Measurements from ENCODE around the gene ILRUN. TPM values are rescaled to one million over a fixed set of nuclear protein-coding genes. Genes with fewer than 3 reads are reported as not detected.
A peak's percentile ranks its signal among the peaks of the same experiment; 100 is the strongest.

The ILRUN gene
- total RNA-seq, 4 donors from 2014 or later: 77.5 to 84.1 (median 80.1) TPM

- TF ChIP-seq, protein P1, sequence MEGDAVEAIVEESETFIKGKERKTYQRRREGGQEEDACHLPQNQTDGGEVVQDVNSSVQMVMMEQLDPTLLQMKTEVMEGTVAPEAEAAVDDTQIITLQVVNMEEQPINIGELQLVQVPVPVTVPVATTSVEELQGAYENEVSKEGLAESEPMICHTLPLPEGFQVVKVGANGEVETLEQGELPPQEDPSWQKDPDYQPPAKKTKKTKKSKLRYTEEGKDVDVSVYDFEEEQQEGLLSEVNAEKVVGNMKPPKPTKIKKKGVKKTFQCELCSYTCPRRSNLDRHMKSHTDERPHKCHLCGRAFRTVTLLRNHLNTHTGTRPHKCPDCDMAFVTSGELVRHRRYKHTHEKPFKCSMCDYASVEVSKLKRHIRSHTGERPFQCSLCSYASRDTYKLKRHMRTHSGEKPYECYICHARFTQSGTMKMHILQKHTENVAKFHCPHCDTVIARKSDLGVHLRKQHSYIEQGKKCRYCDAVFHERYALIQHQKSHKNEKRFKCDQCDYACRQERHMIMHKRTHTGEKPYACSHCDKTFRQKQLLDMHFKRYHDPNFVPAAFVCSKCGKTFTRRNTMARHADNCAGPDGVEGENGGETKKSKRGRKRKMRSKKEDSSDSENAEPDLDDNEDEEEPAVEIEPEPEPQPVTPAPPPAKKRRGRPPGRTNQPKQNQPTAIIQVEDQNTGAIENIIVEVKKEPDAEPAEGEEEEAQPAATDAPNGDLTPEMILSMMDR (IDR thresholded peaks at IDR 0.05): no peak
- no peak for DNase-seq (ENCODE audit: low spot score)
- peak; percentile 24 for ATAC-seq (ENCODE audit: low FRiP score)
Observed at GRCh38 chr6:34696189-34696738, 303 bp downstream of the ILRUN start.

DNA sequence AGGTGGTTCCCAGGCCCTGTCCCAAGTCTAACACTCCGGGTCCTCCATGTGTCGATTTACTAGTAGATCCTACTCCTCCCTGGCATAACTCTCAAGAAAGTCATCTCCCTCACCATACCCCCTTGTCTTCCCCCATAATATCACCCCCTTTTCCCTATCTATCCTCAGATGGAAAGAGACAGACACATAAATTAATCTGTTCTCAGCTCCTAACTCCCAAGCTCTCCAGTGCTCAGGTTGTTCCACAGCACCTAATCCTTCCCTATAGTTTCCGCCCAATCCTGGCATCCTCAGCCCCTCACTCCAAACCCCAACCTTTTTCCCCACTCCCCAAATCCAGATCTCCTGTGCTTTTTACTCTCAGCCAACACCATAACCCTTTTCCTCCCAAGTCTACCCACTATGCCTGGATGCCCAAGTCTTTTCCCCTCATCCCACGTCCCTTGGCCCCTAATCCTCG lies 808 bp downstream of the ILRUN start:
- DNase-seq (ENCODE audit: low spot score) (no peak), ATAC-seq (ENCODE audit: low FRiP score) (no peak)
- TF ChIP-seq, protein P1 (IDR thresholded peaks at IDR 0.05): no peak

DNA sequence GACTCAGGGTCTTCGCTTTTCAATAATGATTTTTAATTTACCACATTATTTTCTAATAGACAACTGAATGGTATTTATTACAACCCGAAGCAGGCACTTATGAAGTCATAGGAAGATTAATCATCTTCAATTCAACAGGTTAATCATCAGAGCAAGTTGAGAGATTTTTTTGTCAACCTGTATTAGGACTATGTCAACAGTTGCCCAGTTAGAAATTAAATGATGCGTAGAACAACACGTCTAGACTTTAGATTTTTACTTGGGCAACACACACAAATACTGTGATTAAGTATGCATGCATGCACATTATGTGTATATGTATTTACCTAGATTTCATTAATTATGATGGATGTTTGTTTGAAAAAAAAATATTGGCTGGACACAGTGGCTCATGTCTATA lies 4.3 kb downstream of the ILRUN start:
- DNase-seq (ENCODE audit: low spot score): no peak
- TF ChIP-seq, protein P1 (IDR thresholded peaks at IDR 0.05): no peak
- no peak for ATAC-seq (ENCODE audit: low FRiP score)

DNA sequence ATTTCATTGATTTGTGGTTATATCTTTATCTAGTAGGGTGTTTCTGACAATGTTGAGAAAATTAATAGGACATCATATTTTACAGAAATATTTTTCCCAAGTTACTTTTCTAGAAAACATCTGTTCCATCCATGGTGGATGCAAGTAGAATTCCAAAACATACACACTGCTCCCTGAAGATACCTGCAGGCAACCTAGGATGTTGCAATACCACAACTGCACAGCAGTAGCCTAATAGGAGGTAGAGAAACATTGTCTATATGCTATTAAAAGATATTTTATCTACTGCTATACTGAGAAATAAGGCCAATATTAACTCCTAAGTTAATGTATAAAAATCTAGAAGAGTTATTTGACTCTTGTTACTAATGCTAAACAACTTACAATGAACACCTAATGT lies 6.8 kb downstream of the ILRUN start:
- DNase-seq (ENCODE audit: low spot score): no peak
- ATAC-seq (ENCODE audit: low FRiP score): no peak
- TF ChIP-seq, protein P1 (IDR thresholded peaks at IDR 0.05): no peak

- ATAC-seq (ENCODE audit: low FRiP score) (no peak), DNase-seq (ENCODE audit: low spot score) (no peak)
- TF ChIP-seq, protein P1 (IDR thresholded peaks at IDR 0.05): no peak
Observed at GRCh38 chr6:34688956-34689355, 7.6 kb downstream of the ILRUN start.

DNA sequence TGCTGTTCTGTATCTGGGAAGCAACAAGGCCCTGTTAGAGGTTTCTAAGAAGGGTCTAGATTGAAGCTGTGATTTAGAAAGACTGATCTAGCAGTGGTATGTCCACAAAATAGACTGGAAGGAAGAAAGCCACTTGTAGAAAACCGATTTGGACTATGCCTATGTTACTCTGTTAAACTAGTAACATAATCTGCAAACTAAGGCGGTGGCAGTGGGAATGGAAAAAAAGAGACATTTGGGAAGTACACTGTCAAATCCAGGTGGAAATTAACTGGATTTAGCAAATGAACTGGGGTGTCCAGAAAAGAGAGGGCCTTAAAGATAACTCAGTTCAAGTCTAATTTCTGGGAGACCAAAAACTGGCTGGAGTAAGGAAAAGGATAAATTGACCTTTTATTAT lies 11.6 kb downstream of the ILRUN start:
- DNase-seq (ENCODE audit: low spot score): no peak
- TF ChIP-seq, protein P1 (IDR thresholded peaks at IDR 0.05): no peak
- no peak for ATAC-seq (ENCODE audit: low FRiP score)

DNA sequence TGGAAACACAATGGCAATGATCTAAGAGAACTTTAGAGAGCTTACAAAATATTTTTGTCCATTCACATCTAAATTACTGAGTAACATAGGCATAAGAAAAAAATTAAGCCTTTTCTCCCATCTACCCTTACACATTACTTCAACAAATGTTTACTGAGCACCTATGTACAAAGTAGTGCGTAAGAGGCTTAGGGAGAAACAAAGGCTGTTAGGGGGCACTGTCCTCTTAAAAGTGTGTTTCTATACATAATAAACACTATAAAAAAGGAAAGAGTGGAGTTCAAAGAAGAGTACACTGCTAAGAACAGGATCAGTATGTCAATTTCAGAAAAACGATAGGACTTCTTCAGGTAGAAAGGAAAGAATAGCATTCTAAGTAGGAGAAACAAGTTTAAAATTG lies 12.2 kb downstream of the ILRUN start:
- ATAC-seq (ENCODE audit: low FRiP score): no peak
- no peak for DNase-seq (ENCODE audit: low spot score)
- TF ChIP-seq, protein P1 (IDR thresholded peaks at IDR 0.05): no peak
